Ureter (tissue), 1 donor: Measurements from ENCODE around the gene WNT7B. TPM values are rescaled to one million over a fixed set of nuclear protein-coding genes. Genes with fewer than 3 reads are reported as not detected.

Experiments
- DNase-seq: peaks from one replicate; pipeline ENCODE4 v3.0.0-alpha.2; 2020; ENCODE audit warnings: low spot score
- total RNA-seq: library from RNA; stranded (reverse); gene quantifications from one replicate; pipeline ENCODE4 v1.2.4, GENCODE V29; 2023
- donor health status: DM: yes; HTN: yes; CAD: no.

The WNT7B gene
- total RNA-seq, 1 donor from 2014 or later: 58.6 TPM

DNA sequence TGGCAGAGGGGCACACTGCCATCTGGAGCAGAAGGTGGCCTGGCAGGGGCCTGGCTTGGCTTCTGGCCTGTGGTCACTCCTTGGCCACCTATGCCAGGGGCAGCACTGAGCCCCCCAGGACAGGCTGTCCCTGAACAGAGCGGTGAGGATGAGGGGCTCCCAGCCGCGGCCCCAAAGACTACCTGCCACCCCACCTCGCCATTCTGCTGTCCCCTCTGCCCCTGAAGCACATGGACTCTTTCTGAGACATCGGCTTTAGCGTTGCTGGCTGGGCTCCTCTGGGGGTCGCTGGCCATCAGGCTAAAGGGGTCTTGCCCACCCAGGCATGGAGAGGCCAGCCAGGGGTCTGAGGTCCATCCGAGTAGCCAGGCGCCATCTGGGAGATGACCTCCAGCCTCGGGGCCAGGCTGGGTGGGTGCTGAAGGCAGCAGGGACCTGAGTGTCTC is 87.8 kb downstream of the WNT7B start:
- DNase-seq: no peak

DNA sequence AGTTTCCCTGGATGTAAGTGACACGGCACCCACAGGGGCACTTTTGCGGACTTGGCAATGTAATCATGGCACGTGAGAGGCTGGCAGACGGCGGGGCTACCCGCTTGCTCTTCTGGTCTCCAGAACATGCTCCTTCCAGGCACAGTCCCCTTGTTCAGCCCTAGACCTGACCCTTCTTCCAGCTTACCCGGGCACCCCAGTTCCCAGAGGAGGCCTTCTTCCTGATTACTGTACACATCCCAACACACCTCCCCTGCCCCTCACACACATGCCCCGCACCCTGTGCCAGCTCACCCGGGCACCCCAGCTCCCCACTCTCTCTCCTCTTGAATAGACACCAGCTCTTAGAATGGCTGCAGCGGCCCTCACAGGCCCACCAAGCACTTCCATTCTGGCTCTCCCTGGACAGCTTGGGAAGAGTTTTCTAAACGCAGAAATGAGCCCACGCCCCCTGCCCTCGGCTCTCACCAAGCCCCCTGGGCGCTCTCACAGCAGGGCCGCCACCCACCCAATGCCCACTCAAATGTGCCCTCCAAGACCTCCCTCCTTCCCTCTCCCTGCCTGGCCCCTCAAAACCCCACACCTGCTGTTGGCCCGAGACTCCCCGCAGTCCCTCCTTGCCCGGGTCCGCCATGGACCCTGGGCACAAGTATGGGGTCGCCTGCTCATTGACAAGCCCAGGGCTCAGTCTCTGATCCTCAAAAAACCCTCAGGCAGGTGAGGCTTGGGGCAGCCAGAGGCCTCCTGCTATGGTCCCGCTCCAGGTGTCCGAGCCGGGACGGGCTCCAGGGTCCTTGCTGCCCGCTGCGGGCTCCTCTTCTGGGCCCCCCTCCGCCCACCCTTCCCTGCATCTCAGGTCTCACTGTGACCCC is 88.5 kb downstream of the WNT7B start:
- DNase-seq: no peak

- DNase-seq: peak; percentile 93
Measured at GRCh38 chr22:45887202-45888131, 89.5 kb downstream of the WNT7B start.

- DNase-seq: no peak
Measured at GRCh38 chr22:45886540-45886939, 90.4 kb downstream of the WNT7B start.

DNA sequence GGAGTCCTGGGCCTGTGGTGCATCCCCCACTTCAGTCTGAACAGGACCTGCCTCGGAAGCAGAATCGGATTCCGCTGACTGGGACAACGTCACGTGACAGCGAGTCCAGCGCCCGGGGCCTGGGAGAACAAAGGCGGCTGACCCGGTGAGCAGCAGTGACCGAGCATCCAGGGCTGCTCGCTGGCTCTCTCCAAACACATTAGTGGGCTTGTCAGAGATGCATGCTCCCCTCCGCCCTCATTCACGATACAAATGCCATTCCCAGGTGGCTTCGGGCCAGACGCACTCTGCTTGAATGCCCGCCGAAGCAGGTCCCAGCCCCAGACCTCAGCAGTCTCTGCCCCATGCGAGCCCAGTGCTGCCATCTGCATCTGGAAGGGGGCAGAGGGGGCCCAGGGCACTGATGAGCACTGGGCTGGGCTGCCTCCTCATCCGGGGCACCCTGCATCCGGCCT is 91.0 kb downstream of the WNT7B start:
- no peak for DNase-seq

DNA sequence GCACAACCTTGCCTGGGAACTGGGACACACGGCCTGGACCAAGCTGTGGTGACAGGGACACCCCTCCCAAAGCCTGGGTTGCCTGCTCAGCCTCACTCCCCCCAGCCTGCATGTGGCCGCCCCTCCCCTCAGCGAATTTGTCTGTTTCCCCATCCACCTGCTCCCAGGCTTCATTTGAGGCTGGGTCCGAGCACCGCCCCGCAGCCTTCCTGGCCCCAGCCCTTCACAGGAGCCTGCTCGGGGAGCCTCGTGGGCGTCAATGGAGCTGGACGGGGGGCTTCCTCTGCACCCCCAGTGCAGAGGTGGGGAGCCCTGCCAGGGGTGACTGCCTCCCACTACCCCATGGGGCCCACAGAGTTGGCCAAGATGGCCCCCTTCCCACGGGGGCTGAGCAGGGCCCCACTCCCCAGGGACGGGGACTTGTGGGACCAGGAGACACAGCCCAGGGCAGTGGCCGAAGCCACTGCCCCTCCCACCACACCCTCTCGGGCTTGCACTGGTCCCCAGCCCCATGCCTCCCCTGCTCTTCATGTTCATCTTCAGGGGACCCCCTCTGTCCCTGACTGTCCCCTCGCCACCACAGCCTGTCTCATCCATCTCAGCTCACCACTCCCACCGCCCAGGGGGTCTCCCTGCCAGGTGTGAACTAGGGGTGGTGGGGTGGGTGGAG is 91.7 kb downstream of the WNT7B start:
- no peak for DNase-seq

DNA sequence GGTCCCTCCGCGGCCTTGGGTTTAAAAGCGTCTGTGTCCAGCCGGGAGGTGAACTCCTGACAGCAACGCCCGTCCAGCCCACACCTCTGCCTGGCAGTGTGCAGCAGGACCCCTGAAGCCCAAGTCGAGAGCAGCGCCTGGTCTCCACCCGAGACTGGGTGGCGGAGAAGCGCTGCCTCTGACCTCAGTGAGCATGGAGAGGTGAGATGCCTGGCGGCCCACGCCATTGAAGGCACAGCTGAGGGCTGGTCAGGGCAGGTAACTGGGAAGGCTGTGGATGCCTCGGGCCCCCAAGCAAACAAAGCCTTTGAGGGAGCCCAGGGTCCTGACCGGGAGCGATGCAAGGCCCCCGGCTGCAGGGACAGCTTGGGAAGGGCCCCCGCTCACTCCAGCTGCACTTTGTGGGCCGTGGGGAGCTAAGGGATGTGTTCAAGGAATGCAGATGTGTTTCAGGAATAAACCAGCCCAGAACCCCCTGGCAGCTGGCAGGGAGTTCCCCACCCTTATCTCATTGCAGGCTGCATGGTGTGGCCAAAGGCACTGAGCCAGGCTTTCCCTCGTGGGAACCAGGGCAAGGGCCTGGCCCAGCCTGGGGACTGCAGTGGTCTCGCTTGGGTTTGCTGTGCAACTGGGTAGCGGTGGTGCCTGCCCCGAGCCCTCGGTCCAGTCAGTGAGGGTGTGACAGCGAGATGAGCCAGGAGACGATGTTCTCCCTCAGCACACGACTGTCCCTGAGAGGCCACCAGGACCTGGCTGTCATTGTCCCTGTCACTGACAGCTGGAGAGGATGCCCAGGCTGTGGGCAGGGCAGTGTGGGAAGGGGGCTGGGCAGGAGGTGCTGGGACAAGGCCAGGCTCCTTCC is 92.5 kb downstream of the WNT7B start:
- no peak for DNase-seq

DNA sequence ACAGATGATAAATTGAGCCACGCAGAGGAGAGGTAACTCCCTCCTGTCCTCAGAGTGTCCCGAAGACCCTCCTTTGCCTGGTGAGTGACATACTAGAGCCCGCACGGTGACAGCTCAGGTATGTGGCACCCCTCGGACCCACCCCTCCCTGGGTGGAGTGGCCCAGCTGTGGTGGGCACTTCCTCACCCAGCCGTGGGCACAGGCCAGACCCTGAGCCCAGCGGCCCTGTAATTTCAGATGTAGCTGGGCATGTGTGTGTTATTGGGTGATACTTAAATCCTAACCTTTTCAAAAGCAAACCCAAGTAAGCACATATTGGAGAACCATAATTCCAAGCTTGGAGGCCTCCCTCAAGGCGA is 93.2 kb downstream of the WNT7B start:
- DNase-seq: no peak

DNA sequence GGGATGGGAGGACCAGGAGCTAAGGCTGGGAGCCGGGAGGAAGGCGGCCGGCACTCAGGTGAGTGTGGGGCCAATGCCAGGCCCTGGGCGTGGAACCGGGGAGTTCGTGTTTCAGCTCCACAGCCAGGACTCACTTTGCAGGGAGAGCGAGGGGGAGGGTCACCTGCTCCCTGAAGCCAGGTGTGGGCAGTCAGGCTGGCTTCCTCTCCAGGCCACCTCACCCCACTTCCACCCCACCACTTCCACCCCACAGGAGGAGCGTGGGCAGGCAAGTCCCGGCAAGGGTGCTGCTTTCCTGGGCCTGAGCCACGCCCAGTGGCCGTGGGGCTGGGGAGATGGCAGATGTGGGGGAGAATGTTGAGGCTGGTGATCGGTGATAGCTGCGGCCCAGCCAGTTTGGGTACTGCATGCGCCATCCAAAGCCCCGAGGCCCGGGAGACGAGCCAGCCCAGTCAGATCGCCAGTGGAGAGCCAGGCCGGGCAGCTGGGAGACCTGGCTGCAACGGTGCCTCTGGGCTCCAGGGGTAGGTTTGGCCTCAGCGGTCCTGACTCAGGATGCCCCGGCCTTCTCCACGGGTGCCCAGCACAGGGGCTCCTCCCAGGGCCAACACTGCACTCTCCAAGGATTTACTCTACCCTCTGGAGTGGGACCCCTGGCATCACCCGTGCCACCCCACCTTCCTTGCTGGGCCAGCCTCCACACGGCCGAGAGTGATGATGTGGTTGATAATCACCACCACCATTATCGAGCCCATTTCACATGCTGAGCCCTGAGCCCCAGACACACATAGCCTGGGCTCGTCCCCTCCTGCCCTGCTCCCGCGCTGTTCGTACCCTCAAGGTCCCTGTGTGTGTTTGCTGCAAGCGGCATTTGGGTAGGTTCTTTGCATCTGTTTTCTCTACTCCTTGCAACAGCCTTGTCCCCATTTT is 93.8 kb downstream of the WNT7B start:
- DNase-seq: no peak

DNA sequence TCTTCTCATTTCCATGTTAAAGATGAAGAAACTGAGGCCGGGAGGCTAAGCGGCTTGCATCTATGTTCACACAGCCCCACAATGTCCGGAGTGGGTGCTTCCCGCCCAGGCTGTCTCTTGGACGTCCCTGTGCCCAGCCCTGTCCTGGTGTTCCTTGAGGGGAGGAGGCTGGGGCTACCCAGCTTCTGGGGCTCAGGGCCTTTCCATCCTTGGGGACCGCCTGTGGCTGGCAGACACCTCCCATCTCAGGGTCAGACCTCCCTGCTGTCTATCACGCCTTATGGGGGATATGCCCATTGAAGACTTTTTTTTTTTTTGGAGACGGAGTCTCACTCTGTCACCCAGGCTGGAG is 95.5 kb downstream of the WNT7B start:
- no peak for DNase-seq

- DNase-seq: no peak
Measured at GRCh38 chr22:45880716-45881523, 96.0 kb downstream of the WNT7B start.

DNA sequence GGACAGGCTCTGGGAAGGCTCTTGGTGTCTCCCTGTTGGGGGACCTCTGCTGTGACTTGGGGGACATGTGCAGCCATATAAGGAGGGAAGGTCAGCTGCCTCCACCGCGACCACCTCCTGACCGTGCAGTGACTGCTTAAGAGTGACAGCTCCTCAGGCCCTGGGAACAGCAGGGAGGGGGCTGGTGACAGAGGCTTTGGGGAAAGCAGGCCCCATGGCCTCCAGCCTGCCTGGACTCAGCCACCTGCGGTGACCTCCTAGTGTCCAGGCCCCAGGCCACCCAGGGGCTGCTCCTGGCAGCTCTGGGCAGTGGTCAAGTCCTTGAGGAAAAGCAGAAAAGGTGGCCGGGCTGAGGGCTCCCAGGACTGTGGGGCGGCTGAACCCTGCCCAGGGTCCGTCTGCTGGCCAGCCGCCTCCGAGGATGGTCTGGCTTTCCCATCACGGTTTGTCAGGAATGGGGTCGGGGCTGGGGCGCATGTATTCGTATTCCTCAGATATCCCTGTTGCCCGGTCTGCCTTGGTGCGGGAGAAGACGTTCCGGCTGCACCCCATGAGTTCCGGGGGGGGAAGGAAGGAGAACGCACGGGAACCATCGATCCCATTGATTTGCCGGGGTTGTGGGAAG is 96.8 kb downstream of the WNT7B start:
- DNase-seq: no peak

- DNase-seq: peak; percentile 36
Measured at GRCh38 chr22:45879552-45879949, 97.4 kb downstream of the WNT7B start.

- DNase-seq: peak; percentile 36
Measured at GRCh38 chr22:45878901-45879551, 97.9 kb downstream of the WNT7B start.

- DNase-seq: peak; percentile 39
Measured at GRCh38 chr22:45878051-45878781, 98.7 kb downstream of the WNT7B start.

DNA sequence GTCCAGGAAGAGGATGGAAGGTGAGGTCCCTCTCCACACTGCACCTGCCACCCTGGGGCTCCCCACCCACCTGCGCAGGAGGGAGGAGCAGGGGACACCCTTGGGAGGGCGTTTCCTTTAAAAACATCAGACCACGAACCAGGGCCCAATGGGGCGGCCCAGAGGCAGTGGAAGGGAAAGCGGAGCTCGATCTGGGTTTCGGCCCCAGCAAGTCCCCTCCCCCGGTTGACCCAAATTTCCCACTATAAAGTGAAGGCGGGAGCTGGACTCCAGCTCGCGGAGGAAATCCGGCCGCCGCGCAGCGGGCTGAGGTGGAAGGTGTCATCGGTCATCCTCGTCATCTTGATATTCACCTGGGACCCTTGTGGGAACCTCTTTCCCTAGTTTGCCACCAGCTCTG is 99.3 kb downstream of the WNT7B start:
- peak; percentile 37 for DNase-seq

DNA sequence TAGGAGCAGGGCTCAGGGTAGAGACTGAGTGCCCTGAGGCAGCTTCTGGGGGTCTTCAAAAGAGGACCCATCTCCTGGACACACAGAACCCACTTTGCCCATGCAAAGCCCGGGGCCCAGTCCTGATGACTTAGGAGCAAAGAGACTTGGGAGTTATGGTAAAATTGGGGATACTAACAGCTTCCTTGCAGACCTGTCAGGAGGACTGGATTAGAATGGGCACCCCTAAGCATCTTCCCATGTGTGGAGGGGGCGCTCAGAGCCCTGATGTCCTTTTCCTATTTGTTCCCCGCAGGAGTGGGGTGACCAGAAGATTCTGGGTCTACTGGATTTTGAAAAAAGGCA is 100.0 kb downstream of the WNT7B start:
- no peak for DNase-seq
